GM12874 (cell line): Measurements from ENCODE around the gene CCDC12.
A peak's percentile ranks its signal among the peaks of the same experiment; 100 is the strongest.

Experiments used
- TF ChIP-seq, protein P1 (sequence below): IDR thresholded peaks from 2 replicates; pipeline ENCODE4 v1.5.1; 2011; ENCODE audit warnings: low read depth, mild to moderate bottlenecking, control low read depth, low read length, moderate library complexity; ENCODE audit not compliant: insufficient read depth

CCDC12 gene

GRCh38 chr3:46895204-46895660, 81.3 kb downstream of the CCDC12 start:
- TF ChIP-seq, protein P1, sequence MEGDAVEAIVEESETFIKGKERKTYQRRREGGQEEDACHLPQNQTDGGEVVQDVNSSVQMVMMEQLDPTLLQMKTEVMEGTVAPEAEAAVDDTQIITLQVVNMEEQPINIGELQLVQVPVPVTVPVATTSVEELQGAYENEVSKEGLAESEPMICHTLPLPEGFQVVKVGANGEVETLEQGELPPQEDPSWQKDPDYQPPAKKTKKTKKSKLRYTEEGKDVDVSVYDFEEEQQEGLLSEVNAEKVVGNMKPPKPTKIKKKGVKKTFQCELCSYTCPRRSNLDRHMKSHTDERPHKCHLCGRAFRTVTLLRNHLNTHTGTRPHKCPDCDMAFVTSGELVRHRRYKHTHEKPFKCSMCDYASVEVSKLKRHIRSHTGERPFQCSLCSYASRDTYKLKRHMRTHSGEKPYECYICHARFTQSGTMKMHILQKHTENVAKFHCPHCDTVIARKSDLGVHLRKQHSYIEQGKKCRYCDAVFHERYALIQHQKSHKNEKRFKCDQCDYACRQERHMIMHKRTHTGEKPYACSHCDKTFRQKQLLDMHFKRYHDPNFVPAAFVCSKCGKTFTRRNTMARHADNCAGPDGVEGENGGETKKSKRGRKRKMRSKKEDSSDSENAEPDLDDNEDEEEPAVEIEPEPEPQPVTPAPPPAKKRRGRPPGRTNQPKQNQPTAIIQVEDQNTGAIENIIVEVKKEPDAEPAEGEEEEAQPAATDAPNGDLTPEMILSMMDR: peak; percentile 90

- TF ChIP-seq, protein P1: no peak
These were observed 82.3 kb downstream of the CCDC12 start for GRCh38 chr3:46894256-46894655.

GRCh38 chr3:46893763-46894162, 82.8 kb downstream of the CCDC12 start:
- TF ChIP-seq, protein P1: no peak

DNA sequence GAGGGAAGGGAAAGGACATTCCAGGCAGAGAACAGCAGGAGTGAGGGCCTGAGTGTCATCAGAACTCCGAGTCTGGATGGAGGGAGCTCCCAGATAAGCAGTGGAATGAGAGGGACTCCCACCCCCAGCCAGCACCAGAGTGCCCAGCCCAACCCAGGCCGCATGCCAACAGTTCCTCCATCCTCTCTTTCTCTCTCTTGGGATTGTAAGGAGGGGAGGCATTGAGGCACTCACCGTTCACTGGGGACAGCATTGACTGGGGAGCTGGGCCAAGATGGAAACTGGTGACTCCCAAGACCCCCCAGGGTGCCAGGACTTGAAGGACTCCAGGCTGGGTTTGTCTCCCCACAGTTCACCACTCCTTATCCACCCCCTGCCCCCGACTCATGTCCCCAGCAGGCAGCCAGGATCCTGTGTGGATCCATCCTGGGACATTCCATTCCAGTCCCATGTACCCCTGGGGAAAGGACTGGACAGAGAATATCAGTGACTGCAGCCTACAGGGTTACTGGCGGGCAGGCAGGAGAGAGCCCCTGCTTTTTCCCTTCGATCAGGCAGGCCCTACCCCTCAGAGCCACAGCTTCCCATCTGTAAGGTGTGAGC, 83.3 kb downstream of the CCDC12 start:
- TF ChIP-seq, protein P1: no peak

GRCh38 chr3:46892285-46893145, 84.0 kb downstream of the CCDC12 start:
- TF ChIP-seq, protein P1: no peak

DNA sequence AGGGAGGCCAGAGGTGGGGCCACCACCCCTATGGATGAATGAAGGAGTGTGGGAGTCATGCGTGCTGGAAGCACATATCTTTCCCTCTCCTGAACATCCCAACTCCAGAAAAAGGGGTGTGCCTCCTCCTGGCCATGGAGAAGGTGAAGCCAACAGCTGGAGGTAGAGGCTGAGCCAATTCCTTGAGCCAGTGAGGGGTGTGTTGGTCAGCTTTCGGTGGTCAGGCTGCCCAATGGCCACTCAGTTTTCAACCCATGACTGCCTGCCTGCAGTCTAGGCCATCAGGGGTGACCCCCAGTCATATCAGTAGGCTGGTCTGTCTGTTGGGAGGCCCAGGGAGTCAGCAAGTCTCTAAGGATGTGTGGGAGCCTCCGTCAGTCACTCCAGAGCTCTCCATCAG, 85.4 kb downstream of the CCDC12 start:
- TF ChIP-seq, protein P1: no peak

- TF ChIP-seq, protein P1: no peak
These were observed 86.4 kb downstream of the CCDC12 start for GRCh38 chr3:46890132-46890531.
